IPS DF 4.7 (cell line): ENCODE results near the gene ZNF343.
"Not testable (repeated sequence)": the region's sequence is repeated elsewhere in the genome, so short reads cannot be mapped to it uniquely, and the experiment has no call there.

ENCODE experiments used
- DNase-seq: peaks from one replicate; pipeline ENCODE4 v3.0.0-alpha.2; 2013; ENCODE audit warnings: low spot score; ENCODE audit errors: extremely low read depth

The ZNF343 gene

GRCh38 chr20:2508631-2509467 is at the start of gene ZNF343:
Gene ZNF343 (minus strand): TSS chr20:2508915. CDS start chr20:2493895, 15,020 bp downstream.
- DNase-seq: no peak

GRCh38 chr20:2557873-2558580 is 49.3 kb upstream of the ZNF343 start:
- no peak for DNase-seq

GRCh38 chr20:2545594-2545993 is 36.9 kb upstream of the ZNF343 start:
- DNase-seq: no peak

GRCh38 chr20:2544211-2544610 is 35.5 kb upstream of the ZNF343 start:
- DNase-seq: no peak

- DNase-seq: no peak
Measured at GRCh38 chr20:2542361-2542760, 33.6 kb upstream of the ZNF343 start.

GRCh38 chr20:2541940-2542339 is 33.2 kb upstream of the ZNF343 start:
- no peak for DNase-seq

- no peak for DNase-seq
Measured at GRCh38 chr20:2538931-2539720, 30.4 kb upstream of the ZNF343 start.

- DNase-seq: no peak
Measured at GRCh38 chr20:2538356-2538755, 29.6 kb upstream of the ZNF343 start.

- DNase-seq: no peak
Measured at GRCh38 chr20:2537101-2537500, 28.4 kb upstream of the ZNF343 start.

GRCh38 chr20:2536560-2536986 is 27.9 kb upstream of the ZNF343 start, which contains the start of gene TMC2:
Gene TMC2 (plus strand): TSS chr20:2536573. CDS start chr20:2536622, 49 bp downstream.
- DNase-seq: no peak

- DNase-seq: no peak
Measured at GRCh38 chr20:2535711-2536559, 27.2 kb upstream of the ZNF343 start.

GRCh38 chr20:2533118-2533517 is 24.4 kb upstream of the ZNF343 start:
- DNase-seq: no peak

- DNase-seq: no peak
Measured at GRCh38 chr20:2528671-2529271, 20.1 kb upstream of the ZNF343 start.

GRCh38 chr20:2527762-2528161 is 19.0 kb upstream of the ZNF343 start:
- no peak for DNase-seq

GRCh38 chr20:2526218-2526583 is 17.5 kb upstream of the ZNF343 start:
- not testable (repeated sequence) for DNase-seq

GRCh38 chr20:2524709-2525506 is 16.2 kb upstream of the ZNF343 start:
- no peak for DNase-seq

- no peak for DNase-seq
Measured at GRCh38 chr20:2523919-2524708, 15.4 kb upstream of the ZNF343 start.

- DNase-seq: not testable (repeated sequence)
Measured at GRCh38 chr20:2522826-2523429, 14.2 kb upstream of the ZNF343 start.
